ENCODE data around the gene RBM27.

GRCh38 chr5:146192571-146193043, 10.8 kb upstream of the RBM27 start:
- TF ChIP-seq POLR2A (IDR thresholded peaks at IDR 0.05) (no peak), CTCF (IDR thresholded peaks at IDR 0.05) (no peak)

Measured in body of pancreas (tissue), 4 donors.